ENCODE results near the gene STMN3. TPM values are rescaled to one million over a fixed set of nuclear protein-coding genes. Genes with fewer than 3 reads are reported as not detected.
A peak's percentile ranks its signal among the peaks of the same experiment; 100 is the strongest.

Gene STMN3
- total RNA-seq, 1 experiment from 2014 or later = 138 TPM

GRCh38 chr20:63625771-63626423, 27.3 kb downstream of the STMN3 start:
- Histone ChIP-seq H3K9me2 (ENCODE audit: insufficient read depth) (no peaks in the 10 kb centered on the region), H3K4me3 (replicated peaks in 1 of 2; ENCODE audit: low read depth in 1 of 2, low read length in 2 of 2) (peak overlapping the region; percentile 88 to 91), H3K27me3 (ENCODE audit: insufficient read depth, low read length) (no peaks in the 10 kb centered on the region), H3K79me2 (ENCODE audit: insufficient read depth, low read length) (peaks cover 58% of the 10 kb centered on the region), H3K9ac (ENCODE audit: low read length) (peak overlapping the region; percentile 98), H3K4me1 (ENCODE audit: control insufficient read depth in 1 of 2, insufficient read depth in 2 of 2, low read length in 2 of 2) (peaks cover 8 to 22% of the 10 kb centered on the region in 2 experiments), H3K27ac (ENCODE audit: low read depth, low read length) (peak overlapping the region; percentile 98), H3K36me3 (ENCODE audit: control insufficient read depth in 1 of 2, insufficient read depth in 2 of 2, low read length in 2 of 2) (0 out of 4 replicates have a peak, but pooled peaks cover 2 to 3% of the 10 kb centered on the region in 2 experiments), H2AFZ (ENCODE audit: low read depth, low read length, poor library complexity, severe bottlenecking) (no peak overlapping the region), H3K9me3 (ENCODE audit: control insufficient read depth in 1 of 2, insufficient read depth in 1 of 2, low read depth in 1 of 2, low read length in 2 of 2) (no peaks in the 10 kb centered on the region), H4K20me1 (ENCODE audit: insufficient read depth) (no peaks in the 10 kb centered on the region), H3K4me2 (ENCODE audit: low read length) (peak overlapping the region; percentile 98)
- RAD21 ChIA-PET (ENCODE audit: low non-redundant PET in 1 of 2, low total read pairs in 2 of 2, uncharacterized antibody in 2 of 2, unreplicated experiment in 2 of 2) = no interaction called here
- DNase-seq (ENCODE audit: low read depth, low spot score) = no peak
- no TSS peak for BruUV-seq (replicated peaks)
- CTCF ChIA-PET = no interaction called here
- TF ChIP-seq SP1 (IDR thresholded peaks at IDR 0.05; ENCODE audit: low read depth) (no peak), EGR1 (IDR thresholded peaks at IDR 0.05; ENCODE audit: low read depth) (peak; percentile 62), POLR2A (IDR thresholded peaks at IDR 0.05; ENCODE audit: borderline replicate concordance, extremely low read depth, insufficient read depth, insufficient read length) (peak; percentile 17)
- POLR2A ChIA-PET = interaction anchor here (0.7 to 2.0 kb wide), 2 partner anchors 27 to 52 kb away, joined by 3 to 4 read pairs; partner anchors contain the start of gene HELZ2
- intact Hi-C loops (cut with micrococcal nuclease) = loop anchor here (2.0 to 10.0 kb wide), 3 partner anchors 51 to 89 kb away; partner anchors contain the start of genes HELZ2 and PTK6
- ATAC-seq = 0 out of 2 replicates have a peak, but pooled peaks have one; percentile 10

DNA sequence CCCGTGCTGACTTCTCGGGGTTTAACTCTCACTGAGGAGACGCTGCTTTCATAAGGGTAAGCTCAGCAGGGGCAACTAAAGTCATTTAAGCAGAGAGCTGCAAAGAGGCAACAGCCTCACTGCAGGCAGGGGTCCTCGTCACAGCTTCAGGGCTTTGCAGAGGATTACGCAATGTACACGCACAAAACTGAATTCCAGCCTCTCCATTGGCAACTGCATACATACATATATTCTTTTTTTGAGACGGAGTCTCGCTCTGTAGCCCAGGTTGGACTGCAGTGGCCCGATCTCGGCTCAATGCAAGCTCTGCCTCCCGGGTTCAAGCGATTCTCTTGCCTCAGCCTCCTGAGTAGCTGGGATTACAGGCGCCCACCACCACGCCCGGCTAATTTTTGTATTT, 28.7 kb downstream of the STMN3 start:
- Histone ChIP-seq H3K4me1 (ENCODE audit: control insufficient read depth in 1 of 2, insufficient read depth in 2 of 2, low read length in 2 of 2) (peaks cover 8 to 22% of the 10 kb centered on the region in 2 experiments), H3K9me2 (ENCODE audit: insufficient read depth) (no peaks in the 10 kb centered on the region), H3K79me2 (ENCODE audit: insufficient read depth, low read length) (peaks cover 67% of the 10 kb centered on the region), H3K4me3 (replicated peaks in 1 of 2; ENCODE audit: low read depth in 1 of 2, low read length in 2 of 2) (no peak overlapping the region), H3K27ac (ENCODE audit: low read depth, low read length) (no peak overlapping the region), H3K9ac (ENCODE audit: low read length) (no peak overlapping the region), H3K27me3 (ENCODE audit: insufficient read depth, low read length) (no peaks in the 10 kb centered on the region), H3K36me3 (ENCODE audit: control insufficient read depth in 1 of 2, insufficient read depth in 2 of 2, low read length in 2 of 2) (0 out of 4 replicates have a peak, but pooled peaks cover 2 to 3% of the 10 kb centered on the region in 2 experiments), H3K4me2 (ENCODE audit: low read length) (no peak overlapping the region), H3K9me3 (ENCODE audit: control insufficient read depth in 1 of 2, insufficient read depth in 1 of 2, low read depth in 1 of 2, low read length in 2 of 2) (no peaks in the 10 kb centered on the region), H2AFZ (ENCODE audit: low read depth, low read length, poor library complexity, severe bottlenecking) (no peak overlapping the region), H4K20me1 (ENCODE audit: insufficient read depth) (no peaks in the 10 kb centered on the region)
- CTCF ChIA-PET = no interaction called here
- POLR2A ChIA-PET = interaction anchor here (2.0 kb wide), 1 partner anchor 51 kb away, joined by 4 read pairs; the partner anchor contains the start of gene HELZ2
- DNase-seq (ENCODE audit: low read depth, low spot score) = no peak
- RAD21 ChIA-PET (ENCODE audit: low non-redundant PET in 1 of 2, low total read pairs in 2 of 2, uncharacterized antibody in 2 of 2, unreplicated experiment in 2 of 2) = no interaction called here
- no peak for TF ChIP-seq TCF7L2 (IDR thresholded peaks at IDR 0.05; ENCODE audit: borderline replicate concordance, extremely low read depth, insufficient read depth, insufficient read length)
- TF ChIP-seq CBX3 (IDR thresholded peaks at IDR 0.05; ENCODE audit: low read depth) = no peak
- TF ChIP-seq EGR1 (IDR thresholded peaks at IDR 0.05; ENCODE audit: low read depth) = no peak
- no peak for ATAC-seq
- intact Hi-C loops (cut with micrococcal nuclease) = loop anchor here (10.0 kb wide), 1 partner anchor 50 kb away; the partner anchor contains the start of gene HELZ2
- no TSS peak for BruUV-seq (replicated peaks)
